Measurements from ENCODE around the gene VASH2.

Gene VASH2

DNA sequence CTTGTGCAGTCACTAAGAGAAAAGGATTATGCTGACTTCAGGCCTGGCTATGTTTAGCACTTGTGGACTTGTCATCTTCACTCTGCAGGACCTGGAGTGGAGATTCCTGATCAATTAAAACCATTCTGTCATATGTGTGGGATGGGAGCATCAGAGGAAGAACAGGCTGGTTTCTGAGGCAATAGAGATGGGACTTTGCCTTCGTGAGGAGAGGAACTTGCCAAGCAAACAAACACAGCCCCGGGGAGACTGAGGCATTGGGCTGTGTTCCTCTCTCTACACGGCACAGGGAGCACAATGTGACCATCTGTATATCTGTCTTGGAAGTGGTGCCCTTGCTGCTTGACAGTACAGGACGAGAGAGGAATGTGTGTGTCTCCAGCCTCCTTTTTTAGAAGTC lies 23.1 kb downstream of the VASH2 start:
- TF ChIP-seq, protein P1, sequence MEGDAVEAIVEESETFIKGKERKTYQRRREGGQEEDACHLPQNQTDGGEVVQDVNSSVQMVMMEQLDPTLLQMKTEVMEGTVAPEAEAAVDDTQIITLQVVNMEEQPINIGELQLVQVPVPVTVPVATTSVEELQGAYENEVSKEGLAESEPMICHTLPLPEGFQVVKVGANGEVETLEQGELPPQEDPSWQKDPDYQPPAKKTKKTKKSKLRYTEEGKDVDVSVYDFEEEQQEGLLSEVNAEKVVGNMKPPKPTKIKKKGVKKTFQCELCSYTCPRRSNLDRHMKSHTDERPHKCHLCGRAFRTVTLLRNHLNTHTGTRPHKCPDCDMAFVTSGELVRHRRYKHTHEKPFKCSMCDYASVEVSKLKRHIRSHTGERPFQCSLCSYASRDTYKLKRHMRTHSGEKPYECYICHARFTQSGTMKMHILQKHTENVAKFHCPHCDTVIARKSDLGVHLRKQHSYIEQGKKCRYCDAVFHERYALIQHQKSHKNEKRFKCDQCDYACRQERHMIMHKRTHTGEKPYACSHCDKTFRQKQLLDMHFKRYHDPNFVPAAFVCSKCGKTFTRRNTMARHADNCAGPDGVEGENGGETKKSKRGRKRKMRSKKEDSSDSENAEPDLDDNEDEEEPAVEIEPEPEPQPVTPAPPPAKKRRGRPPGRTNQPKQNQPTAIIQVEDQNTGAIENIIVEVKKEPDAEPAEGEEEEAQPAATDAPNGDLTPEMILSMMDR (IDR thresholded peaks at IDR 0.05; ENCODE audit: low read depth, low read length, missing control alignments) = no peak
- no peak for DNase-seq (ENCODE audit: low read depth)
- H3K4me3 ChIP-seq (ENCODE audit: low read depth, low read length) = no peak overlapping the region

DNA sequence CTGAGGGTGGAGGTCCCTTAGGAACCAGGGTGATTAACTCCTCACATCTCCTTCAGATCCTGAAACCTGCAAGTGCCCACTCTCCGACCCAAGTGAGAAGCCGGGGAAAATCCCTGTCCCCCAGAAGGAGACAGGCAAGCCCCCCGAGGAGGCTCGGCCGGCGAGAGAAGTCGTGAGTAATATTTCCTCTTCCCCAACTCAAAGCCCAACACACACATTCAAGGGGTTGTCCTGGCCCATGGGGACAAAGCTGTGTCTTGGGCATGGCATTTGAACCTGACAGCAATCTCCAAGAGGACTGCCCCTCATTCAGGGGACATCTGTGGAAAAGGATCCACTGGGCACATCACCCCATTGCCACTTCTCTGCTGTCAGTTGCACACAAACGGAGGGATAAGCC lies 23.6 kb downstream of the VASH2 start:
- TF ChIP-seq, protein P1 (IDR thresholded peaks at IDR 0.05; ENCODE audit: low read depth, low read length, missing control alignments) = no peak
- DNase-seq (ENCODE audit: low read depth) = no peak
- no peak overlapping the region for H3K4me3 ChIP-seq (ENCODE audit: low read depth, low read length)

DNA sequence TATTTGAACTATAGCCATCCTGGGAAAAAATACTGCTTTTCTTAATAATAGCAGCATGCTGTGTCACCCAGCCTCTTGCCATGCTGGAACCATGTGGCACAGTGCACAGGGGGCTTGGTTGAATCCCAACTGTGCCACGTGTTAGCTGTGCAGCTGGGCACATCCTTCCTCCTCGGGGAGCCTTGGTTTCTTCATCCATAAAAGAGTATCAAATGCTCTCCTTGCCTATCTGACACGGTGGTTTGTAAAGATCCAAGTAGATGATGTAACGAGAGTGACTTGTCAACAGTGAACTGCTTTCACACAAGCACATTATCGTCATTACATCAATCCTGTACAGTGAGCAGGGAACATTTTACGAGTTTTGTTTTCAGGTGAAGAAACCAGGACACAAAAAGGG lies 24.4 kb downstream of the VASH2 start:
- DNase-seq (ENCODE audit: low read depth) = no peak
- TF ChIP-seq, protein P1 (IDR thresholded peaks at IDR 0.05; ENCODE audit: low read depth, low read length, missing control alignments) = no peak
- H3K4me3 ChIP-seq (ENCODE audit: low read depth, low read length) = no peak overlapping the region

DNA sequence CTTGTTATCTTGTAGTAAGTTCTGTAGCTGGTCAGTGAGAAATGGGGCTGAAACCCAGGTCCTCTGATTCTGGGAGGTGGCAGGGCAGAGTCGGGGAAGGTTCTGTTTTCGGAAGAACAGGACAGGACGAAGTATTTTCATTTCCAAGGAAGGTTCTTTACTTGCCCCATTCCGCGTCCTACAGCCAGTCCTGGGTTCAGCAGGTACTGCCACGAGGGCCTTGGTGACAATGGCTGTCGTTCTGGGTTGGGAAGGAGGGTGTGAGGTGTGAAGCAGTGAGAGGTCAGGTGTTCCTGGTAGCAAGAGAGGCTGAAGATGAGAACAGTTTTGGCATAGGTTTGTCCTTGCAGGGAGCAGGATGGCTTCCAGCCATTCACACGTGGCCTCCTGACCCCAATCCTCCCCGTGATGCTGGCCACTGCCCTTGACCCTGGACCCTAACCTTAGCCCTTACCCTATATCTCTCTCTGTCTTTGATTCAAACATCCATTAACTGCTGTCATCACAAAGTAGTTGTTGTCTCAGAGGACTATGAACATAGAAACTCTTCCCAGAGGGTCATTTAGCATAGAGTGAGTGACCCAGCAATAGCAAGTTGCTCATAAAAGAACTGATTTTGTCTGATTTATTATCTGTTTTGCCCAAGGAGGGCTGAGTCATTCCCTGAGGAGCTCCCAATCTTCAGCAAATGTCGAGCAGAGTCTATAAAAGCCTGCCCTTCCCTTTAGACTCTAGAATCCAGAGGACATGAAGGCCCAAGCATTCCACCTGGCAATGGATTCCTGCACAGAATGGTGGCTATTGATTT lies 25.0 kb downstream of the VASH2 start:
- no peak for DNase-seq (ENCODE audit: low read depth)
- H3K4me3 ChIP-seq (ENCODE audit: low read depth, low read length) = no peak overlapping the region
- TF ChIP-seq, protein P1 (IDR thresholded peaks at IDR 0.05; ENCODE audit: low read depth, low read length, missing control alignments) = no peak

DNA sequence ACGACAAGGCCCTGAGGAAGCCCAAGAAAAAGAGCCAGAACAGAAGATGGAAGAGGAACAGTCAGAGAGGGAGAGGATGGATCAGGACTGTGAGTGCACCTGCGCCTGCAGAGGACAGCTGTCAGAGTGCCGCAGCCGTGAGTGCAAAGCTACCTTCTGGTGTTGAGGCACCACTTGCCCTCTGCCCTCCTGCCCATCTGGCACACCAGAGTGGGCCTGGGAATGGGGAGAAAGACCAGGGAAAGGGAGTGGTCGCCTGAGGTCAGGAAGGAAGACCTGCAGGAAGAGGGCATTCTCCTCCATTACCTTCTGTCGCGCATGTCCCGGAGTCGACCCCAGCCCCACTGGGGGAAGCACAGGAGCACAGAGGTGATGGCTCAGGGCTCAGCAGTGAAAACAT lies 26.2 kb downstream of the VASH2 start:
- no peak for DNase-seq (ENCODE audit: low read depth)
- no peak overlapping the region for H3K4me3 ChIP-seq (ENCODE audit: low read depth, low read length)
- TF ChIP-seq, protein P1 (IDR thresholded peaks at IDR 0.05; ENCODE audit: low read depth, low read length, missing control alignments) = no peak

DNA sequence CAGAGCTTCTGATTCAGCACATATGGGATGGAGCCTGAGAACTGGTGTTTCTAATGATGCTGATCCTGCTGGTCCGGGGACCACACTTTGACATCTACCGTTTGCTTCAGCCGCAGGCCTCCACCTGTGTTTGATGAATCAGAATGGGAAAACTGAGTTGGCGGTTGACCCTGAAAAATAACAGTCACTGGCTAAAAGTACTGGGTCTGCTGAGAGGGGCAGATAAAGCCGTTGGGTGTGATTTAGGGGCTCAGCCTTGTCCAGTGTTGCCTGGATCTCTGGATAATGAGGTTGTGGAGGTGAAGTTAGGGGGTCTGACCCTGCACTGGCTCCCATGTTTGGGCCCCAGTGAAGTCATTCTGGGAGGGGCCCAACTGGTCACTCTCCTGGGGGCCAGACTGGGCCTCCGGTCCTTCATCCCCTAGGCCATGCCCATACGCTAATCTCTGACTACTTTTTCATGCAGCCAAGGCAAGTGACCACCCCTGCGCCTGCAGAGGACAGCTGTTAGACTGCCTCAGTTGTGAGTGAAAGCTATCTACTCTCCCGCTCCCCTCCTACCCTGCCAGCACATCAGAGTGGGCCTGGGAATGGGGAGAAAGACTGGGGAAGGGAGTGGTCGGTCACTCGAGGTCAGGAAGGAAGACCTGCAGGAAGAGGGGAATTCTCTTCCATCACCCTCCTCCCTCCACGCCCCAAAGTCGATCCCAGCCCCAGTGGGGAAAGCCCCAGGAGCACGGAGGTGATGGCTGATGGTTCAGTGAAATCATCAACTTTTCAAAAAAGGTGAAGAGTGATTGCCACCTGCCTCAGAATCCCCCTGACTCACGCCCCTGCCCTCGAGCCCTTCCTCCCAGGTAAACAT lies 27.7 kb downstream of the VASH2 start:
- TF ChIP-seq, protein P1 (IDR thresholded peaks at IDR 0.05; ENCODE audit: low read depth, low read length, missing control alignments) = no peak
- DNase-seq (ENCODE audit: low read depth) = no peak
- H3K4me3 ChIP-seq (ENCODE audit: low read depth, low read length) = no peak overlapping the region

All from GM12864 (cell line).